ENCODE results near the gene NPTN.
"Not testable (repeated sequence)": the region's sequence is repeated elsewhere in the genome, so short reads cannot be mapped to it uniquely, and the experiment has no call there.

NPTN gene

DNA sequence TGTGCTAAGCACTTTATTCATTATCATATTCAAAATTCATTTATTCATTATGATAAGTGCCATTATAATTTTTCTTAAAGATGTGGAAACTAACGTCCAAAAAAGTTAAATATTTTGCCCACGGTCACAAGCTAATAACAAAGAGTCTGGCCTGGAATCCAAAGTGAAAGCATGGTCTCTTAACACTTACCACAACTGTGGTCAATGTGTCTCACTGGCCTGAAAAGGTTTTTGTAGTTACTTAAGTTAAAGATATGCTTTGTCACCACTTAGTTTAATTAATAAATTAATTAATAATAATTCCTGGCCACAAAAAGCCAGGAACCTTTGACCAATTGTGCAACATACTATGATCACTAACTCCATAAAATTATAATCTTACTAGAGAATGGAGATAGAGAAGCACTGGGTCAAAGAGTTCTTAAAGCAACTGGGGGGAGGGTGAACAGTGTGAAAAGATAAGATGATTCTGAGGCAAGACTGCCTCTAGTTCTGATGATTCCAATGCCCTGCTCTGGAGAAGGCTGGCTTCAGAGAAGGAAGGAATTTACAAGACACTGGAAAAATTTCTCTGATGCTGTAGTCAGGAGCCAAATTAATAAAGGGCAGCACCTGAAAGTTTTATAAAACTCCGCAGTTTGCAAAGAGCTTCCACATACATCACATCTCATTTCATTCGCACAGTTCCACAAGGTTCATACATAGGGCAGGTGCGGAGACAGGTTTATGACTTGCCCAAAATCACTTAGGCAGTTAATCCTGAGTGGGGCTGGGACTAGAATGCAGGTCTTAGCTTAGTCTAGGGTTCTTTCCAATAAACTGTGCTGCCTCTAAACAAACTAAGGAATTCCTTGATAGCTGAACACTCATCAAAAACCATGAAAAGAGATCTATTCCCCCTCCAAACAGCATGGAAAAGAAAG lies 32.5 kb downstream of the NPTN start:
- no peak for ATAC-seq

DNA sequence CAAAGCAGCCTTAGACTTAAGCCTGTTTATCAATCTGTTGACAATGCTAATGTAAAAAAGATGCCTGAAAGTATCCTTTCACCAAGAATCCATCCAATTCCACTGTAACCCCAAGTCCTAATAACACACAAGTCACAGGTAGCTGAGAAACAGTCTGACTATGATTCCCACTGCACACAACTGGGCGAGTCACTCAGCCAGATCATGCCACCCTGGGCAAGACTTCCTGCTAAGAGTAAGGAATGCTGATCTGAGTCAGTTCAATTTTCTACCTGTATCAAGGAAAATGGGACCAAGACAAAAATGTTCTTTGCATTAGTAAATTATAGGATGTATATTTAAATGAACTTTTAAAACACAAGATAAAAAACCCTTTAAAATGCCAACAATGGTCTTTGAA lies 33.3 kb downstream of the NPTN start:
- ATAC-seq = no peak

DNA sequence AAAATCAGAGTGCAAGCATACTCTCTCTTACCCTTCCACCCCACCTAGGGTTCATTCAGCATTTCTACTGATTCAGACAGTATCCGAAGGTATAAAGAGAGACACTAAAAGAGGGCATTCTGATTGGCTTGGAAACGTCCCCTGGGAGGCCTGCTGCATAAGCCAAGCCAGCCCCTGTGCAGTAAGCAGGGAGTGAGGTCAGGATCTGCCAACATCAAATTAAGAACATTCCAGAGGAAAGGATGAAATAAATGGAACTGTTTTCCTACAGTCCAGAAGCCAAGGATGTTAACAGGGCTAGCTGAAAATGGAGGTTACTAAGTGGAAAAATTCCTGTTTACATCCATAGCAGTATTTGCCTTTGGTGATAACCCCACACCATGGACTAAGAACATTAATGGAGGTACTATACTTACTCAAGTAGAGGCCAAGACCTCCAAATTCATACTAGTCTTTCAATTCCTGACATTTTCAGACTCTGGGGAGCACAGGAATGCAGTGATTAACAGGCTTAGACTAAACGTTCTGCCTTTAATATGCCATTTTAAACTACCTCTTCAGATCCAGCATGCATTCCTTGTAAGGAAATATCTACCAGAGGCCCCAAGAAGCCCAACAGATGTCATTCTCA lies 34.5 kb downstream of the NPTN start:
- ATAC-seq = no peak

DNA sequence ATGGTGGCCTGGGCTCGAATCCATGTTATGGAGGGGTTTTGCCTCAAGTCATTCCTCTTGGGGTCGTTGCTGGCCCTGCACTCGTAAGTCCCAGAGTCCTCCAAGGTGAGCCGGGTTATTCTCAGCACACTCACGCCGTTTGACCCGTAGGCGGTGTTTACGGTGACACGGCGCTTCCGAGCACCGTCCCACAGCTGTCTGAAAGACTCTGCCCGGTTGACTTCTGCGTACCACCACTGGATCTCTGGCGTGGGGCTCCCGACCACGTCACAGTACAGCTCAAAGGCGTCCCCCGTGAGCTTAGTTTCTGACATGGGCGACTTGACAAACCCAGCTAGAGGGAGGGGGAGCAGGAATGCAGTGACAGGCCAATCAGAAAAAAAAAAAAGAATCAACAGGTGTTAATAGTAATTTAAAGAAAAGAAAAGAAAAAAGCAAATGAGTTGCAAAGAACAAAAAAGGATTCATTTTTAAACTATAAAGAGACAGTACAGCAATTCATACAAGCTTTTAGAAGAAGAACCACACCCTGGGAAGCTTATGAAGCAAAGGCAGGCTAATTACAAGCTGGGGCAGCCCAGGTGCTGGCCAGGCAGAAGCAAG lies 36.1 kb downstream of the NPTN start:
- no peak for ATAC-seq

DNA sequence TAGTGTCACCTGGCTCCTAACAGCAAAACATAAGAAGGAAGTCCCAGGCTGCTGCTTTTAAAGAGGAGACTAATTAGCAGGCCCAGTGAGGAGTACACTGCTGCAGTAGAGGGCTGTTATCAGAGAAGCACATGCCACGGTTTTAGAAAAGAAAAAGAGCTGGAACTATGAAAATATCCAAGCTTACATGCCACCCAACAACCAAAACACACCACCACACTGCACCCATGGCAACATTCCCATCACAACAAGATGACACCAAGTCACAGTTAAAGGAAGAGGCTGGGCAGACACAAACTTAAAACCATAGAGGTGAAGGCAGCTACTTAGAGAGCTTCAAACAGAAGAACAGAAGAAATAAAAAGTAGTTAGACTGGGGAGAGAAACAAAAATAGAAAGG lies 37.0 kb downstream of the NPTN start:
- ATAC-seq = no peak

DNA sequence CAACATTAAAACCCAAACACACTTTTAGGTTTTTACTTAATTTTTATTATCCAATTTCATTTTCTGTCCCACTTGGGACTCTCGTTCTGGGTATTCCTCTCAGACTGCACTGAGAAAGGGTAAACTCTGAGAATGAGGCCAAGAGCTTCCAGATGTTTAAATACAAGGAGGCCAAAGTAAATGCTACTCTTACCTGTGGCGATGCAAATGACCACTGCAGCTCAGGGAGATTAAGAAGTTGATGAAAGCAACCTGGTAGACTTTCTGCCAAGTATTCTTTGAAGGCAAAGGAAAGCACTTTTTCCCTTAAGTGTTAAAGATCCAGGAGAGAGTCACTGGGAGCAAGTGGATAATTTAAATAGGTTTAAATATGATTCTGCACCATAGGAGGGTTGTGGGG lies 39.1 kb downstream of the NPTN start:
- no peak for ATAC-seq

DNA sequence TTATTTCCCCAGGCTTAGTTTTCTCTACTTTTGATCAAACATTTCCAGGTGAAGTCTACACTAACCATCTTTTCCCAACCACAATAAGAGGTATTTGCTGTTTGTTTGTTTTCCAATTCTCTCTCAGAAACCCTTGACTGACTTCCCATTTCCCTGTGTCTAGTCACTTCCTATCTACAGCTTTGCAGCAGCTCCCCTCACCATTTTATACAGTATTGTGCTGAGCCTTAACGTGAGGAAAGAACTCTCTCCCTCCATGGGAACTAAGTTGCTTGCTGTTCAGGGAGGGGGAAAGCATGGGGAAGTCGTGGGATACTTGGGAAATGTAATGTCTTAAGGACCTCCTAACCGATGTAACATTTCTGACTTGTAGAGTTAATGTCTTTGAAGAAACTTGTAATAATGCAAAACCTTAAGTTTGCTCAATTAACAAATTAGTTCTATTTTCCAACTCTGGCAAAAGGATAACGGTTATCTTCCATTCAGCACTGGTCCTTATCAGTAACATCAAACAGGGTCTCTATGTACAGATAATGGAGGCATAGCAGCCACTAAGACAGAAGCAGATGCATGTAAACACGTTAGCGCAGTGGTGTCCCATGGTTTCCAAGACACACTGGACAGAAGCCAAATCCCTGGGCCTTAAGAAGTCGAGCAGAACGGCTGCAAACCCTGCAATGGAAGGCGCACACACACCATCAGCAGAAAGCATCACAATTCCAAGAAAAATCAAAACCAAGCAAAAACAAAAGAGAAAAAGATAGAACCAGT lies 39.7 kb downstream of the NPTN start:
- ATAC-seq = no peak

DNA sequence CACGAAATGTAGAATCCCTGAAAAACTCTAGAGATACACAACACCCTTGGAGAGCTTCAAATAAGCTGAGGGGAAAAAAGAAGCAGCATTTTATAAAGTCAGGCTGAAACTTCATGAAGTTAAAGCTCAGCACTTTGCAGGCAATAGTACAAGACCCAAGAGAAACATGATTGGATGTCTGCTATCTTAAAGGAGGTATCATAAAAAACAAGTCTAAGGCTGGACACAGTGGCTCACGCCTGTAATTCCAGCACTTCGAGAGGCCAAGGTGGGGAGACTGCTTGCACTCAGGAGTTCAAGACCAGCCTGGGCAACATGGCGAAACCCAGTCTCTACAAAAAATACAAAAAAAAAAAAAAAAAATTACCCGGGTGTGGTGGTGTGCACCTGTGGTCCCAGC lies 42.9 kb downstream of the NPTN start:
- ATAC-seq = no peak

DNA sequence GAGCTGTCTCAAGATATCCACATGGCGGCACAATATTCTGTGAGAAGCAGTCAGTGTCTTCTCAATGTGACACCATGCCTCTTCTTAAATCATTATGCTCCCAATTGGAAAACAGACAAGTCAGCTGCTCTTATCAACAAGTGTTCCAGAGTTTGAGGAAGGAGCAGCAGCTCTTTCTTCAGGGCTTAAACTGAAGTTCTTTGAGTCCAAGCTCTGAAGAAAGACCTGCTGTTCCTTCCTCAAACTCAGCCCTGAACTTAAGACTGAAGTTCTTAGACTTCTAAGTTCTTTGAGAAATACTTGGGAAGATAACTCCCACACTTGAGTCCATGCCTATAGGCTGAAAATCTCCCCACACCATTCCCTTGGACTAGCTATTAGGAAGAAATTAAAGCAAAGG lies 43.4 kb downstream of the NPTN start:
- no peak for ATAC-seq

DNA sequence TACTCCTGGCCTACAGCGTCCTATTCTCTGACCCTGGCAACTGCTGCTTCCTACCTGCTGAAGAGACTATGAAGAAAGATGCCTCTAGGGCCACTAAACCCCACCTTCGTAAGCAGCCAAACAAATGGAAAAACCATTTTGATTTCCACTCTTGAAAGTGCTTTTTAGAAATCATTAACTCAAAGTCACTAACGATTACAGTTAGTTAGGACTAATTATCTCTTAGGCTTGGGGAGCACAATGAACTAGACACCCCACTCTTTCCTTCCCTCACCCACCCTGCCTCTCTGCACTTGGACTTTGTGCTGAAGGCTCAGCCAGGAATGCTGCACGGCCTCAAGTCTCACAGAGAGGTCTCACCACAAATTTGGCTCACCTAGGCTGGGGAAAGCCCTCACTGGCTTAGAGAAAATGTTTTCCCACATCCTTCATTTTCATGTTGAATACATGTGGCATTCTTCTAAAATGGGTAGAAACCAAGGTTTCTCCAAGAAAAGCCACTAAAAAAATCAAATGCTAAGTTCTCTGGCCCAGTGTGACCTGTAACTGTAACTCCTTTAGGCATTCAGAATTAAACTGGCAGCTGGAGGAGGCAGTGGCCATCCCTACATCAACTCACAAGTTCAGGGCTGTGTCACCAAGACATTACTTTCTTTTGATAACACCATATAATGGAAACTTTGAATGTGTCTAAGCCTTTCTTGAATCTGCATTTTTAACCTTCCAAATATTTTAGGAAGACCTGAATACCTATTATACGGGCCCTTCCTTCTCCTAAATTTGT lies 47.1 kb downstream of the NPTN start:
- ATAC-seq = no peak

DNA sequence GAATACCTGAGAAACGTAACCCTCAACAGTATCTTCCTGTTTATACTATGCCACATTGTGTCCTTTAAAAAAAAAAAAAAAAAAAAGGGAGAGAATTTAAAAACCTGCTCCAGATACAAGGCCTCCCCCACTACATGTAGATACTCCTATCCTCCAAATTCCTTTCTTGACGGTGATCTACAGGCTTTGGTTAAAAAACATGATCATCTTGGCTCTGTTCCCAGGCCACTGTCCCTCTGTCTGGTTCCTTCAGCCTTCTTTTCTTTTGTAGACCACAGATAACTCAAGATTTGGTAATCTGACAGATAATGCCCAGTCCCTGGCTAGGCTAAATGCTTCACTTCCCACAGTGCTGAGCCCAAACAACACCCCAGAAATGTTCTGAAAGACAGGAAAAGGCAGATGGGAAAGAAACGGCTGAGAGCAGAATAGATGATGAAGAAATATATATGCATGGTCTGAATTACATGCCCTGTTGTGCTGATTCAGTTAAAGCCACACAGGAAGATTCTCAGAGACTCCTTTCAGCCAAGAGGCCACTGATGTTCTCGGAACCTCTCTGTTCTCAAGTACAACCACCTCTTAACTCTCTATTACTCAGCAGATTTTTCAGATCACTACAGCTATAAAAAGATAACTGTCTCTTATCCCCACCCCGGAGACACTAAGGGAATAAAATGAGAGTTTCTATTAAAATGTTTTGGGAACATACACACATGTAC lies 48.3 kb downstream of the NPTN start:
- no peak for ATAC-seq

DNA sequence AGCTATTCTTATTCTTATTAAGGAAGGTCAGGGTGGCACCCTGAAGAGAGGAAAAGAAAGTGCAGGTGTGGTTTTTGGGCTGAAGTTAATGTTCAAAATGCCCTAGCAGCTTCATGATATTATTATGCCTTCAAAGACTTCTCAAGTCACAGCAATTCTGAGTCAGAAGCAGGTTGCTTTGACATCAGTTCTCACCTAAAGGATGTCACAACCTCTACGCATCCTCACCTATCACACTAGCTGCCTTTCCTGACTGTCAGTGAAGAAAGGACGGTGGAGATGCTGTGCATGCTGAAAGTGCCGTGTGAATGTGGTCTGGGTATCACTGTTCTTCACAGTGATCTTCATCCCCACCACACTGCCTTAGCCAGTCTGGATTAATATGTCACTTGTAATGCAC lies 49.6 kb downstream of the NPTN start:
- peak in 1 of 2 donors; percentile 20 for ATAC-seq

DNA sequence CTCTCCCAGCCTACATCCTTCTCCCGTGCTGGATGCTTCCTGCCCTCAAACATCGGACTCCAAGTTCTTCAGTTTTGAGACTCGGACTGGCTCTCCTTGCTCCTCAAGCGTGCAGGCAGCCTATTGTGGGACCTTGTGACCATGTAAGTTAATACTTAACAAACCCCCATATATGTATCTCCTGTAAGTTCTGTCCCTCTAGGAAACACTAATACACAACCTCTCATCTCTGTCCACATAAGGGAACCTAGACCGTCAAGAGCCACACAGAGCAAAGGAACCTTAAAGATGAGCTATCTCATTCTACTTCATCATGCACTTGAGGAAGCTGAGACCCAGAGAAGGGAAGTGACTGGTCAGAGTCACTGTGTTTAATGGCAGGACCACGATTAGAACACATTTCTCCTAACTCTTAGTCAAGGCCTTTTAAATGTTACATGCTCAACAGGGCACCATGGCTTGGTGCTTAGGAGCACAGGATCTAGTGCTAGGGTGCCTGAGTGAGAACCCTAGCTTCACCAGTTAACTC lies 50.3 kb downstream of the NPTN start:
- ATAC-seq = no peak

DNA sequence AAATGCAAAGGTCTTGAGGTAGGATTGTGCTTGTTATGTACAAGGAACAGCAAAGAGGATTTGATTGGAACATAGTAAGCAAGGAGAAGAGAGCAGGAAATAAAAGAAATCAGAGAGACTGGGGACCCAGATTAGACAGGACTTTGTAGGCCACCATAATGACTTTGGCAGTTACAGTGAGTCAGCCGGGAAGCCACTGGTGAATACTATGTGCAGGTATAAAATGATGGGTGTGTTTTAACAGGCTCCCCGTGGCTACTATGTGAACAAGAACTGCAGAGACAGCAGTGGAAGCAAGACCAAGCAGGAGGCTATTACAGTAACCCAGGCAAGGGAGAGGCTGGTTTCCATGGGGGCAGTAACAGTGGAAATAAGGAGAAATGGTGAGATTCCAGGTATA lies 55.2 kb downstream of the NPTN start:
- ATAC-seq = no peak

DNA sequence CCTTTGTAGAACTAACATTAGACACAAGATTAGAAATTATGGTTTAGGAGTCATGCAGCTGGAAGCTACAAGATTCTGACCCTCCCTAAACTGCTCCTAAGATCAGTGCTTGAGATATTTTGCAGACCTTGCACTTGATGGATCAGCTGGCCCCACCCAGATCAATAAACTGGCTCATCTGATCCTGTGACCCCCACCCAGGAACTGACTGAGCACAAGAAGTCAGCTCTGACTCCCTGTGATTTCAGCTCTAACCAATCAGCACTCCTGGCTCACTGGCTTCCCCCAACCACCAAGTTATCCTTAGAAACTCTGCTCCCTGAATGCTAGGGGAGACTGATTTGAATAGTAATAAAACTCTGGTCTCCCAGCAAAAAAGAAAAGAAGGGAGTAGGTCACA lies 55.6 kb downstream of the NPTN start:
- not testable (repeated sequence) for ATAC-seq

DNA sequence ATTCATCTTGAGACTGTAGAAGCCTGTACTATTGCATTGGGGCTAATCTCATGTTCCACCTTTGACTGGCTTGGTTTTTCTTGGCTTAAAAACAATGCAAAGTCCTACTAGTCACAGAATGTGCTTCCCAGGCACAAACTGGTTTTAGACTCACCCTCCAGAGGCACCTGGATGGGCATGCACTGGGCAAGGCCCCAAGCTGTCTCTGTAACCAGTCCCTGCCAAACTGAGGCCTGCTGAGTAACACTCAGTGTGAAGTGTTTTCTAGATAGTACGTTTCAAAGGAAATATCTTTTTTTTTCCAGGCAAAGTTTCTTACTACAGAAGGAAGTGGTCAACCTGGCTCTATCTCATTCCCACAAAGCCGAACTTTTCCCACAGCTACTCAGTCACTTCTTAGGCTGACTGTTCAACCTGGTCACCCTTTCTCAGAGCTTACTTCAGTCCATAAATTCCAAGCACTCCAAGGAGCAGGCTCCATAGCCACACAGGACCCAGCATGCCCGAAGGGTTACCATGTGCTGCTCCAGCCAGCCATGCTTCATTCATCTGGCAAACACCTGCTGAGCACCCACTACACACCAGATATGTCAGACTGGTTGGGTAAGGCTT lies 57.4 kb downstream of the NPTN start:
- no peak for ATAC-seq

DNA sequence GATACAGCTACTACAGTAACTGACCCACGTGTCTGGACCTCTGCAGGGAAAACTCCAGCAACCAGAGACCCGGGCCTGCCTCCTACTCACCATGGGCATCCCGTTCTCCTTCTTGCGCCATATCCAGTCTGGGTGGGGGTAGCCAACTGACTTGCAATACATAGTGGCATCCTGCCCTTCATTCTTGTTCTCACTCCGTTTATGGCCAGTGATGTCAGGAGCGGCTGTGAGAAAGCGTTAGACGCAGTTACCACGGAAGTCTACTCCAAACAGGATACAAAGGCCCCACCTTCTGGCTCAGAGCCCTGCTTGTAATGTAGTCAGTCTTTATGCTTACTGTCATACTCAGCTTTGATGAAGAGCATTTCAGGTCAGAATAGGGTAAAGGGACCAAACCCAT lies 59.6 kb downstream of the NPTN start:
- no peak for ATAC-seq

DNA sequence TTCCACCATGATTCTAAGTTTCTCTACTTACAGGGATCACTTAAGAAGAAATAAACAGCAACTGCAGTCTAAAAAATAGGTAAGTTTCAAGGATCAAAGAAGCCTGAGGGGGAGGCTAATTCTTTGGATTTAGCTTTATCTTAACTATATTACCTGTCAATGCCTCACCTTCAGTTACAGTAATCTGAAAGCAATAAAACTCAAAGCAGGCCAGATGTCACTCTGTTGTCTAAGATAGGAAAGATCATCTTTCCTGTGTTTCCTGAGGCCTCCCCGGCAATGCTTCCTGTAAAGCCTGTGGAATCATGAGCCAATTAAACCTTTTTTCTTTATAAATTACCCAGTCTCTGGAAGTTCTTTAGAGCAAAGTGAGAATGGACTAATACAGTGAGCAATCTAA lies 60.2 kb downstream of the NPTN start:
- ATAC-seq = no peak

DNA sequence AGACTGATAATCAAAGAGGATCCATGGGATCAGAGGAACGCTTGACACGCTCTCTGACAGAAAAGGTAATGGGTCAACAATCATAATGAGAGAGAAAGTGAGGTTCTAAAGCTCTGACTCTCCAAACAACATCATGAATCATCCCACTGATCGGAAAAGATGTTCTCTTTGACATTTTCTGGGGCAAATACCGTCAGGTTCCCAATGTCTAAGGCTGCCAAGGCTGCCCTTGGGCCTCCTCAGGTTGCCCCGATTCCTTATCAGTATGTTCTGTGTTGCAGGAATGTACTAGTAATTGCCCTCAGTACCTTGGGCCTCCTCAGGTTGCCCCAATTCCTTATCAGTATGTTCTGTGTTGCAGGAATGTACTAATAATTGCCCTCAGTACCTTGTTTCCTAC lies 60.9 kb downstream of the NPTN start:
- ATAC-seq = no peak

DNA sequence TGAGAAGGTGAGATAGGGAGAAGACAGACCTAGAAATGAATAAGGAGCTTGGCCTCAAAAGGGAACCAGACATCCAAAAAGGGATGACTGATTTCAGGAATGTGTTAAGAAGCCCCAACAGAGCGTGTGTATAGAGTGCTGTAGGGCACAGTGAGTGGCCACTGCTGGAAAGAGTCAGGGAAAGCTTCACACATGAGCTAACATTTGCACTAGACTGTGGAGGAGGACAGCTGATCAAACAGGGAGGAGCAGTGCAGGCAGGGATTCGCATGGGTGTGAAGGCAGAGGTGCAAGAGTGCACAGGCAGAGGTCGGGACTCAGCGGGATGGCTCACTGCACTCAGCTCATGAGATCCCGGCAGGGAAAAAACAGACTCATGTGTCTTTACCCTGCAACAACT lies 61.8 kb downstream of the NPTN start:
- ATAC-seq = no peak
